ENCODE data around the gene ZNF816. TPM values are rescaled to one million over a fixed set of nuclear protein-coding genes. Genes with fewer than 3 reads are reported as not detected.

Gene ZNF816
- total and polyA plus RNA-seq, 2 of the 8 experiments (the other 6 are each of a cell fraction or from before 2014, with no cell fraction given), result 2.7 to 13.2 TPM

- Histone ChIP-seq H3K14ac (ENCODE audit: insufficient read length) (no peak overlapping the region), H2BK12ac (ENCODE audit: low read depth, low read length) (no peak overlapping the region), H2BK15ac (ENCODE audit: low read length) (no peak overlapping the region), H3K79me1 (ENCODE audit: low read depth, low read length) (peaks cover 5% of the 10 kb centered on the region), H3K4me3 (ENCODE audit: extremely low read depth in 1 of 4, insufficient read depth in 2 of 4, low read depth in 3 of 4, low read length in 4 of 4) (no peak overlapping the region), H3K79me2 (ENCODE audit: control insufficient read depth in 1 of 2, insufficient read depth in 2 of 2, low read length in 2 of 2) (peaks cover 0 to 38% of the 10 kb centered on the region in 2 experiments; a peak in 2 of 4 replicates), H3K23me2 (ENCODE audit: low read depth, low read length) (peaks cover 5% of the 10 kb centered on the region; the same call in 1 of the 2 replicates), H3K9ac (replicated peaks in 1 of 4; ENCODE audit: extremely low read depth in 1 of 4, low read depth in 3 of 4, low read length in 3 of 4) (no peak overlapping the region), H3K56ac (replicated peaks; ENCODE audit: insufficient read length, low read depth, low read length) (no peak overlapping the region), H4K91ac (replicated peaks; ENCODE audit: insufficient read length, low read length) (no peak overlapping the region), H3K4me1 (replicated peaks in 1 of 4; ENCODE audit: control insufficient read depth in 3 of 4, insufficient read depth in 4 of 4, low read length in 3 of 4) (peaks cover 0 to 2% (median 0%) of the 10 kb centered on the region in 4 experiments; a peak in 1 of 7 replicates), H3K9me3 (ENCODE audit: insufficient read depth in 2 of 2, low read depth in 1 of 2, low read length in 1 of 2) (no peaks in the 10 kb centered on the region), H3K4ac (replicated peaks; ENCODE audit: insufficient read length, low read depth, low read length) (no peak overlapping the region), H2BK20ac (ENCODE audit: low read length) (no peak overlapping the region), H2AK5ac (ENCODE audit: low read depth, low read length) (no peak overlapping the region), H3K4me2 (ENCODE audit: insufficient read depth in 1 of 2, low read depth in 2 of 2, low read length in 2 of 2) (no peak overlapping the region), H3K36me3 (ENCODE audit: control insufficient read depth in 2 of 4, insufficient read depth in 4 of 4, low read length in 3 of 4) (peaks cover 0 to 7% (median 4%) of the 10 kb centered on the region in 4 experiments; a peak in 3 of 8 replicates), H3K27me3 (replicated peaks in 1 of 4; ENCODE audit: control insufficient read depth in 3 of 4, extremely low read depth in 1 of 4, insufficient read depth in 3 of 4, low read length in 3 of 4) (no peaks in the 10 kb centered on the region), H3K23ac (ENCODE audit: insufficient read length) (no peak overlapping the region), H3K27ac (ENCODE audit: low read depth, low read length) (no peak overlapping the region), H2BK5ac (ENCODE audit: low read depth, low read length) (no peak overlapping the region), H4K5ac (ENCODE audit: insufficient read length, low read depth, low read length) (no peak overlapping the region), H2BK120ac (replicated peaks; ENCODE audit: low read depth, low read length) (no peak overlapping the region), H4K20me1 (replicated peaks in 1 of 2; ENCODE audit: control insufficient read depth in 1 of 2, insufficient read depth in 2 of 2, low read length in 2 of 2) (peaks cover 0 to 5% of the 10 kb centered on the region in 2 experiments), H4K8ac (ENCODE audit: extremely low read depth, insufficient read depth, low read length) (no peak overlapping the region), H3K18ac (ENCODE audit: extremely low read depth, low read length) (no peak overlapping the region), H2AFZ (ENCODE audit: low read length) (no peak overlapping the region)
- ChIA-PET CTCF (ENCODE audit: partially characterized antibody) (interaction anchor here (0.6 kb wide), 1 partner anchor 43 kb away, joined by 3 read pairs; no protein-coding TSS in a partner anchor), POLR2A (ENCODE audit: partially characterized antibody) (interaction anchor here (0.5 kb wide), 1 partner anchor 146 kb away, joined by 3 read pairs; no protein-coding TSS in a partner anchor)
- DNase-seq (ENCODE audit: low read depth in 1 of 2, low spot score in 2 of 2) (no peak), FAIRE-seq (no peak)
- TF ChIP-seq BACH1 (IDR thresholded peaks at IDR 0.05; ENCODE audit: low read length) (no peak), TEAD4 (IDR thresholded peaks at IDR 0.05; ENCODE audit: low read depth, low read length) (no peak), KDM5A (IDR thresholded peaks at IDR 0.05; ENCODE audit: low read length) (no peak), NANOG (IDR thresholded peaks at IDR 0.05; ENCODE audit: insufficient read depth, low read depth, low read length, poor library complexity, severe bottlenecking) (no peak)
- 80% methylated on average over 5 of the region's 5 CpGs; no CpG with 5 or more reads in 1 of the 2 experiments for WGBS, 2 experiments (ENCODE audit: extremely low coverage in 1 of 2, insufficient coverage in 1 of 2, insufficient read length in 1 of 2, insufficient replicate concordance in 2 of 2, low coverage in 1 of 2, low lambda C conversion rate in 2 of 2, missing lambda C conversion rate in 1 of 2)
Observed at GRCh38 chr19:52938761-52939160, 23.9 kb downstream of the ZNF816 start.

Data from H1 (cell line).